Measurements from ENCODE around the gene LAMB4.

LAMB4 gene

DNA sequence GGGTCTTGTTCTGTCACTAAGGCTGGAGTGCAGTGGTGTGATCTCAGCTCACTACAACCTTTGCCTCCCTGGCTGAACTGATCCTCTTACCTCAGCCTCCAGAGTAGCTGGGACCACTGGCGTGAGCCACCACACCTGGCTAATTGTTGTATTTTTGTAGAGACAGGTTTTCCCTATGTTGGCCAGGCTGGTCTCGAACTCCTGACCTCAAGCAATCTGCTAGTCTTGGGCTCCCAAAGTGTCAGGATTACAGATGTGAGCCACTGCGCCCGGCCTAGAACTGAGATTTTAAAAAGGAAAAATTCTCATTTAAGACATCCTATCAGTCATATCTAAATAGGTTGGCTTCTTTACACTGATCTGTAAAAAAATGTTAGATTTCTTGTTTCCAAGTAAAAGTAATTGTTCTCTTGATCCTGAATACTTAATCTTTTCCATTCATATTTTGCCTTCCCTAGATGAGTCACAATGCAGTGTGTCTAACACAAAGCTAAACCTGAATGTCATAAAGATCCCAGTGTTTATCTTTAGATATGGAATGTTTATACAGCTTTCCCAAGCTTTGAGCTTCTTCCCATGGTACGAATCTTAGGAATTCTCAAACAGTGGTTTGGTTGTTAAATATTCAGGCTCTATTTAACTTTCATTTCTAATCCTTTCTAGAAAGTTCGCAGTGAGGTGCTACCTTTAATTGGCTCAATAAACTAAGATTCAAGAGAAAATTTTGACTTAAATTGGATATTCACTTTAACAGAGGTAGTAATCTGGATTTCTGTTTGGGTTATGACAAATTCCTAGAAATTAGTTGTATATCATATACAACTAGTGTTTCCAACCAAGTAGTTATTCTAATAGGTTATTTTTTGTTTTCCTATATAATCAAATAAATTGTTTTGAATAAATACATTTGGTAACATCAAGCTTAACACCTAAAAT, 115.1 kb downstream of the LAMB4 start:
- no peak for DNase-seq (ENCODE audit: low read depth in 2 of 2)

DNA sequence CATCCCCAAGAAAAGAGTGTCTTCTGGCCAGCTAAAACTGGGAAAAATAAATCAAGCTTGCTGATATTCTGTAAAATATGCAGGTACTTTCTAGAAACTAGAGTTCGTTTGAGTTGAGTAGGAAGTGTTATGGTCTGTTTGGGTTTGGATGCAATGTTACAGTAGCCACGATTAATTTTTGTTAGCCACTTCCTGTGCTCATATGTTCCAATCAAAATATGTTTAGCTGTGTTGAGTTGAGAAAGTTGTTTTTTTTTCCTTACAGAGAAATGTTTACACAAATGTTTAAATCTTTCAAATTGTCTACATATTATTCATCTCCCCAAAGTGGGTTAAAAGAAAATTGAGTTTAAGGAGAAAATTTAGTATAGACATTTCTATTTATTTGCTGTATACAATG, 115.9 kb downstream of the LAMB4 start:
- no peak for DNase-seq (ENCODE audit: low read depth in 2 of 2)

DNA sequence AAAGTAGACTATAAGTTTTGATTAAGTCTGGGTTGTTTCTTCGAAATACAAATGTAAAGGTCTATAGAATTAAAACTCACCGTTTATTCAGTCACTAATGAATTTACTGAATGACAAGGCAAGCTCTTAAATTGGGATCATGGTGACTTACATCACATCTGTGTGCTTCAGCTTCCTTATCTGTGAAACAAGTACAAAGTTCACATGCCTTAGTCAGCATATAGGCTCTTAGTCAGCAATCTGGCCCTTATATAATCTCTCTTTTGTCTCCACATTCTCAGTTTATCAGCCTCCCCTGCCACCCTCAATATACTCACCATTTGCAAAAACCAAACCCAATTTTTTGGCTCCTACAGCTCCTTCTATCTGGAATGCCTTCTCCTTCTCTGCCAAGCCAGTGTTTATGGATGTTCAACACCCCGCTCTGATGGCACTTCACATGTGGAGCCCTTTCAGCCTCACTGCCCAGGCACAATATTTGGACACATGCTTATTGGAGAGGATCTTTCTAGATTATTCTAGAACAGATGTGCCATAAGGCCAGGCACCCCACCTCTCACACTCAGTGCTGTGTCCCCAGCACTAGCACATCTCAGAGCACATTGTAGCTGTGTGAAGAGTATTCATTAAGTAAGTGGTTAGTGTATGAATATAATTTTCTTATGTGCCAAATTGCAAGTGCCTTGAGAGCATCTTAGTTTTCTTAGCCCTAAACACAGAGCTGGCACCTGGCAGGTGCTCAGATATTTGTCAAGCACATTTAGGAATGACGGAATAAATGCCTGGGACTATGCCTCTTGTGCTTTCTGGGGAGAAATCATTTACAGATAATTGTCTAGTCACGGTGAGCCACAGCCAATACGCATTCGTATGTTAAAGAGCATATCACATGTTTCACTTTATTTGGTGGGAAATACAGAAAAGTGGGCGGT, 117.4 kb downstream of the LAMB4 start:
- no peak for DNase-seq (ENCODE audit: low read depth in 2 of 2)

DNA sequence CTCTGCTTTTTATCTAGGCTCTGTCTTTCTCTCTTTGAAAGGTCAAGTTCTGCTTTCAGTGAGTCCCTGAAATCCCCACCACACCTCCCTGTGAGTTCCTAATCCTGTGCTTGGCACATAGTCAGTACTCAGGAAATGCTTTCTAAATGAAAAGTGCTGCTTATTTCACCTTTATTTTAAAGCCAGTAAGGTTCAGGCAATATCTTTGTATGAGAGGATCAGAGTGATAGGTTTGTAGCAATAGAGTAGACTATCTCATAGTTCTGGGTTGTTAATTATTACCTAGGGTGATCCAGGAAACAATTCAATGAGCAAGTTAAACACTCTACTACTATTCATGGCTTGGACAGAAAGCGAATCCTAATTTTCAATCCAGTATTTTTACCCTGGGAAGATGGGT, 119.8 kb downstream of the LAMB4 start:
- no peak for DNase-seq (ENCODE audit: low read depth in 2 of 2)

DNA sequence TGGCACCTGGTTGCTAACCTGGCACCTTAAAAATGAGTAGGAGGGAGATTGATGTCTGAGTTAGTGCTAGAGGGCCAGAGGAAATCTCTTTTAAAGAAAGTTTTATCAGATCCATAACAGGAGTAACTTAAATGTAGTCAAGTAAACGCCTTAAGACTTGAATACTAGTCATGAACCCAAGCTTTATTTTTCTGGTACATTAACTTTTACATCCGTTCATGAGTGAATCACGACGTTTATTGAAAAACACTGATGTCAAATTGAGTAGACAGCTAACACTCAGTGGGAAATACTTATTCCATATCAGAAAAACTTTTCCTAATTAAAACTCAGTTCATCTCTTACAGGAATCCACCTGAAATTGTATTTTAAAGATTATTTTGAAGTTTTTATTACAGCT, 120.3 kb downstream of the LAMB4 start:
- no peak for DNase-seq (ENCODE audit: low read depth in 2 of 2)

DNA sequence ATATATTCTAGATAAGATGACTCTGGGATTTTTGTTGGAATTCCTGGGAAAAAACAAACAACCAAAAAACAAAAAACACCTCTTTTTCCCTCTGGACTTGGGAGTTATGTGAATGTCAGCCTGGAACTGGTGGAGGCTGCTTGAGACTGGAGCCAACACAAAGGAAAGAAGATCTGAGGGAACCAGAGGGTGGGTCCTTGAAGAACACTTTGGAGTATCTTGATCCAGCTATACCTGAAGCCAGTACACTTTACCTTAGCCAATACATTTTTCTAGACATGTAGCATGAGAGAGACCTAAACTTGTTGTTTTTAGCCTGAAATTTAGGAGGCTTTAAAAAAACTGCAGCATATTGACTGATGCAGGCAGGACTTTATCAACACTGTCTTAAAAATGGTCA, 121.3 kb downstream of the LAMB4 start:
- no peak for DNase-seq (ENCODE audit: low read depth in 2 of 2)

DNA sequence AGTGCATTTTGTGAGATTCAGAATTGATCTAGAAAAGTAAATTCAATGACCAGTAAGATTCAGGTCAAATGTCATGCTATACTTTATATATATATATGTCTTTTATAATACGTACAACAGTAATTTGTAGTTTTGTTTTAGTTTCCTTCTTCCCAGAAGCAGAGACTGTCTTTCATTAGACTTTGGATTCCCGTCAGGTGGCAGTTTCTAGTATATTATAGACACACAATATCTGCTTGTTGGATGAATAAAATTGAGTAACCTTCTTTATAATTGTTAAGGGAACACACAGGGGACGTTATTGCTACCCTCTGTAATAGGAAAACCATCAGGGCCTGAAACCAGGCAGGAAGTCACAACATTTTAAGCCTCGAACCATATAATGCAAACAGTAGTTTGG, 121.9 kb downstream of the LAMB4 start:
- DNase-seq (ENCODE audit: low read depth in 2 of 2): no peak

DNA sequence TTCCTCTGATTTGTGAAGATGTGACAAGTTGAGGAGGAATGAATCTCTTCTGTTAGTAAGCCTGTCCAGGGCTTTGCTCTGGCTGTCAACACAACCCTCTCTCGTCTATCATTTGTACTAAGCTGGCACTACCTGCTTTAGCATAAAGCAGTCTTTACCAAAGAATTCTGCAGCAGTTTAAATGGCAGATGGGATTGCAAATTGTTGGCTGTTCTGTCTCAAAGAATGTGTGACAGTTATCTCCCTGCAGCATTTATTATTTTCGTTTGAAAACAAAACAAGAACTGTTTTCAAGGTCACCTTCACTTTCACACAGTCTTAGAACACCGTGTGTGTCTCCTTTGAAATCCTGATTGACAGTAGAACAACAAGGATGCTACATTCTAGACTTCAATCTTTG, 122.4 kb downstream of the LAMB4 start:
- no peak for DNase-seq (ENCODE audit: low read depth in 2 of 2)

DNA sequence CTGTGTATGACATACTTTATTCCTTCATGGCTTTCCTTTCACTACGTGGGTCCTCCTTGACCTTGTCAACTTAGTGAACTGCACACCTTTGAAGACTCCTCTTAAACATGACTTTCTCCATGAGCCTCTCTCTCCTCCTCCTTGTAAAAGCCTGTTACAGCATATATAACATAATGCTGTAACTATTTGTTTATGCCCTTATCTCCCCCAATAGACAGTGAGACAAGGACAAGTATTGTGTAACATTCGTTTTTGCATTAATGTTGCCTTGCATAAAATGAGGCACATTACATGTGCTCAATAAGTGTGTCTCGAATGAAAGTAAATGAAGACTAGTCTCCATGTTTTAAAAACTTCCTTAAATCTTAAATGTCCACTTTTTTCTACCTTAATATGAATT, 122.9 kb downstream of the LAMB4 start:
- DNase-seq (ENCODE audit: low read depth in 2 of 2): no peak

DNA sequence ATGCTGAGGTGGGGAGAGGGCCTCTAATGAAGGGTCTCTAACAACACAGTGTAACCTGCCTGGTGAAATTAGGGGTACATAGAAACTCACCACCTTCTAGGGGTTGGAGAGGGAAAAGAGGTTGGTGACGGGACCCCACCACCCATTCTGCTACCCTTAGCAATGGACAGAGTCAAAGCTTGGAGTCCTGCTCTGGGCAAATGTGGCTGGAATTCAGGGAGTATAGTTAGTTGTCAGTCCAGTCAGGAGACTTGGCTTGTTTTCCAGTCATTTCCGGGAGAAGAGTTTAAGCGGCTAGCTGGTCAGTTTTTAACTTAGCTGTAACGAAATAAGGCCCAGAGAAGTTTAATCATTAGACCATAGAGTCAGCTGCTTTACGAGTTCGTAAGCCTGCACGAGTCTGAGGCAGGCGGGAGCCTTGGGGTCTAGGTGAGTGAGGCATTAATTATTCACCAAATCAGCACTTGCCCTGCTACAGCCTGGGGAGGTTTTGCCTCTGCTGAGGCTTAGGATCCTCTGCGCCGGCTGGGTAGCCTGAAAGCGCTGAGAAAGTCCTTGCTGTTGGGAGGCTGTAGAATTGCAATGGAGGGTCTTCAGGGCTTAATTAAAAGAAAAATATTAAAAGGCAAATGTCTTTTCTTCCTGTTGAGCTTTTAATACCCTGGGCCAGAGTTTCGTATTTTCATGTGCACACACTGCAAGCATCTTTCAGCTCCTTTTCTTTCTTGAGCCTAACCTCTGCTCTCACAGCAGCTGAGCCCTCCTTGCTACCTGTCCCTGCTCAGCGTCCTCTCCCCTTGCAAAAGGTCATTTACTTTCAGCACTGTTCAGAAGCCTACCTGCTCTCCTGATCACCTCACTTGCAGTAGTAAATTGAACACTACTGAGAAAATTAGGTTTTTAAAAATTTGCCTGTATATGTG, 125.7 kb downstream of the LAMB4 start:
- DNase-seq (ENCODE audit: low read depth in 2 of 2): no peak

DNA sequence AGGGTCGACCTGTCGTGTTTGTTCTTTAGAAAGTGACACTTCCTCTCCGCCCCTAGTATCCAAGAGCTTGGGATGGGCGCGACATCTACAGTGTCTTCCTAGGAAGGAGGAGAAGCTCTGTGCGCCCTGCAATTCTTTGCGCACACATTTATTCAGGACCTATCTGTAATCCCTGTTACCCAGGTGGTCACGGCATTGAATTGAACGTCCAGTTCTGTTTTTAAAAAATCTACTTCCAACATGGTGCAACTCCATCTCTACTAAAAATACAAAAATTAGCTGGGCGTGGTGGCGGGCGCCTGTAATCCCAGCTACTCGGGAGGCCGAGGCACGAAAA, 126.6 kb downstream of the LAMB4 start:
- DNase-seq (ENCODE audit: low read depth in 2 of 2): no peak

DNA sequence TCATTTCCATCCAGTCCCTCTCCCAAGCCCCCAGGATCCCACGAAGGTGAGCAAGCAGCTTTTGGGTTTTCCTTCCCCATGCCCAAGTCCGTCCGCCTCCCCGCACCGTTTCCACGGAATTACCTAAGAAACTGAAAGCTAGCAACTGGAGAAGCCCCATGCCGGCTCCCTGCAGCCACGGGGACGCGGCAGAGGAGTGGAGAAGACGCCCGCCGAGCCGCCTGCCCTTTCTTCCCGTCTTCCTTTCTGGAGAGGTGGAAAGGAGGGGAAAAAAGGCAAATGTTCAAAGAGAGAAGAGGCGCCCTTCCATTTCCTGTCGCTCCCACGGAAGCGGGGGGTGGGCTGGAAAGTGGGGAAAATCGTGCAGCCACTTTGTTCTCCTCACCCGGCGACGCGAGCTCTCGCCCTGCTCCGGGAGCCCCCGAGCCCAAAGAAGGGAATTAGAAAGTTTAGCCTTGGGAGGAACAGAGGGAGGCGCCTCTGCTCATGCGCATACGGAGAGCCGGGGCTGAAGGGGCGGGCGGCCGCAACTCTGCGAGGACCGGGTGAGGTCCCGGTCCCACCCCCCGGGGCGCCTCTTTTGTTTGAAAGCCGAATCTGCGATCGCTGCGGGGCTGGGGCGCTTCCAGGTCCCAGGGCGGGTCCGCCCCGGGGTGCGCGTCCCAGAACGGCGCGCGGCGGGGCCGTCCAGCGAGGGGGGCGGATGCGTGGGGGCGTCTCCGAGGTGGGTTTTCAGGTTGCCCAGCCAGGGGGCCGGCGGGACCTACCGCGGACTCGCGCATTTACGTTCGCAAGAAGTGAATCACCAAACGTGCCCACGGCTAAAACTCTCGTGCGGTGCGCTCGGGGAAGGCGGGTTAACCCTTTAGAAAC, 127.2 kb downstream of the LAMB4 start, which contains the start of gene LAMB1:
Gene LAMB1, minus strand, starts transcription at position 436 of the 873 bp plus-strand sequence. Its CDS starts 276 bp downstream, at position 160.
- DNase-seq (ENCODE audit: low read depth in 2 of 2): no peak

DNA sequence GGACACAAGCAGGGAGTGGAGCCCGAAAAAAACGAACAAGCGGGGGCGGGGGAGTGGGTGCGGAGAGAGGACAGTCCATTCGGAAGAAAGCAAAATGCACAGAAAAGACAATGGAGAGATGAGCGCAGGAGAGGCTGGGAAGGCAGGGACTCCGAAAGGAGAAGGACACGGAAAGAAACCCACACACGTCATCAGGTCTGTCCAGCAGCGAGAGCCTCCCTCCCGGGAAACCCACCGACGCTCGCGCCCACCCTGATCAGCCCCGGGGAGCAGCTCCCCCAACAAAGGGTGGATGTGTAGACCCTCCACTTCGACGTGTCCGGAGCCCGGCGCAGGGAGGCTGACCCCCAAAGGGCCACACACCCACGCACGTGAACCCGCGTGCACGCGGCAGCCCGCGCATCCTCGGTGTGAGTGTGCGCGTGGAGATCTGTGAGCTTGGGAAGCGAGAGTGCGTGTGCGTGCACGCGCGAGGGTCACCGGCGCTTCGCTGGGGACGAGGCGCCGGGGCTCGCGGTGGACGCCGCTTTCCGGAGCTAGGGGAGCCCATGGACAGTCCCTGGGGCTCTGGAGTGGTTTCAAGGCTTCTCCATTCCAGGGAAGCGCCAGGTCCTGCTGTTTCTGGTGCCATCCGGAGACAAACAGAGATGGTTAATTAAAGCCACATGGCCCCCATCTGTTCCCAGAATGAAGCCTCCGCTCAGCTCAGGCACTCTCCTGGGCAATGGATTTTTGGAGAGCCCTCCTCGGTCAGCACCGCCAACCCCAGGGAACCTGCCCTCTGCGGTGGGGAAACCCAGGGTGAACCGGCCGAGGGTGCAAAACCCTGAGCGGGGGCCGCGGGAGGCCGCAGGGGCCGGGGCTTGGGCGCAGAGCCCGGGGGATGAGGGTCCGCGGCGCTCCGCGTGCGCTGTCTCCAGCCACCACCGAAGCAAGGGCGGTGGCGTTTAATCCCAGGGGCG, 128.1 kb downstream of the LAMB4 start:
- no peak for DNase-seq (ENCODE audit: low read depth in 2 of 2)

DNA sequence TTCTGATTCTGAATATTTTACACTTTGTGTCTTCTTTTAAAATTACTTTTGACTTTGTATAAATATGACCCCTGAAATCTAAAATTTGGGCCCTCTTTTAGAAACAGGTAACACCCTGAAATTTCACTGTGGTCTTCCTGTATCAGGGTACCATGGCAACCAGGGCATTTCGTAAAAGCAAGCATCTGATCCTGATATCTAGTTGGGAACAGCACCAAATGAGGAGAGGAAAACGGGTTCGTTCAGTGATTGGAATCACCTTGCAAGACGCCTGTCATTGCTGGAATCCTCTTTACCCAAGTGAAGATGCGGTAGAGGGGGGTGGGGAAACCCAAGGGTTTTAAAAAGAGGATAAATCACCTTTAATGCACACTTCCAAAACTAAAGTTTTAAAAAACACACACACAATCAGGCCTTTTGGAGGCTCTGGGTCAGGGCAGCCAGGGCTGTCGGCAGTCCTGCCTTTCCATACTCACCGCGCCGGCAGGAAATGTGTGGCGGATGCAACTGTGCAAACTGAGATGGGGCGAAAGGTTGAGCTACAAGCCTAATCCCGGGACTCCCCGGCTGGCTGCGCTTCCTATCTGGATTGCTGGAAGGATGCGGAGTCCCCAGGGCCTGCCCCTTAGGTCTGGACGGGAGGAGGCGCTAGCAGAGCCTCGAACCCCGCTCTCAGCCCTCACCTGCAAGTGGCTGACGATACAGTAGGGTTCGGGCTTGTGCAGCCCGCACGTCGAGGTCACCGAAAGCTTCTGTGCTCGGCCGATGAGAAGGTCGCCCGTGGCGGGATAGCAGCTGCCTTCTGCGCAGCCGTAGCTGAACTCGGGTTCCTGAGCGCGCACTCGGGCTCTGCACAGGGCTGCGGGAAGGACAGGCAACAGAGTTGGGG, 129.0 kb downstream of the LAMB4 start:
- no peak for DNase-seq (ENCODE audit: low read depth in 2 of 2)

DNA sequence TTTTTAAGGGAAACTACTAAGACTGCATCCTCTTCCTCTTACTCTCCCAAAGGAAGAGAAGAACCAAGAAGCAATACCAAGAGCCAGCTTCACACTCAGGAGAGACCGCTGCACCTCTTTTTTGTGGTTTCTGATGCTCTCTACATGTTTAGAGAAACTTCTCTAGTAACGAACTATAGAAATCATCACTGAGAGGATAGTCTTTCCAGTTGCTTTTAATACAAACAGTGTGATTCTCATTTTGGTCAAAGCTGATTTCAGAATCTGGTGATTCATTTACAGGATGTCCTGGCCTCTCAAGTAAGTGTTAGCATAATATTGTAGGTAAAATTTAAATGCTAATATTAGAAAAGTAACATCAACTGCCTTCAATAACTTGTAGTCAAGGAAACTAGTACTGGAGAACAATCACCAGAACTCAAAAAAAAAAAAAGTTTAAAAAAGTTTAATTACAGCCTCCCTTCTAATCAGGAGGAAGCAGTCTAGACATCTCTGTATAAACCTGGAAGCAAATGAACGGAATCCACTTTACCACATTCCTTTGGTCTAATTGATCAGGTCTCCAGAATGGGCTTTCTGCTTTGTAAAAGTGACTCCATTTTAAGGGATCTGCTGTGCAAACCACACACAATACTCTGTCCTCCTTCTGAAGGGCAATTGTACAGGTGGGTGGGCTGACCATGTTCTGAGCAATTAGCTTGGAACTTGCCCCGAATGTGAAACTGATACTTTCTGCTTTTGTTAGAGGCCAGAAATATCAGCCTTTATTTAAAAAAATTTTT, 130.2 kb downstream of the LAMB4 start:
- no peak for DNase-seq (ENCODE audit: low read depth in 2 of 2)

DNA sequence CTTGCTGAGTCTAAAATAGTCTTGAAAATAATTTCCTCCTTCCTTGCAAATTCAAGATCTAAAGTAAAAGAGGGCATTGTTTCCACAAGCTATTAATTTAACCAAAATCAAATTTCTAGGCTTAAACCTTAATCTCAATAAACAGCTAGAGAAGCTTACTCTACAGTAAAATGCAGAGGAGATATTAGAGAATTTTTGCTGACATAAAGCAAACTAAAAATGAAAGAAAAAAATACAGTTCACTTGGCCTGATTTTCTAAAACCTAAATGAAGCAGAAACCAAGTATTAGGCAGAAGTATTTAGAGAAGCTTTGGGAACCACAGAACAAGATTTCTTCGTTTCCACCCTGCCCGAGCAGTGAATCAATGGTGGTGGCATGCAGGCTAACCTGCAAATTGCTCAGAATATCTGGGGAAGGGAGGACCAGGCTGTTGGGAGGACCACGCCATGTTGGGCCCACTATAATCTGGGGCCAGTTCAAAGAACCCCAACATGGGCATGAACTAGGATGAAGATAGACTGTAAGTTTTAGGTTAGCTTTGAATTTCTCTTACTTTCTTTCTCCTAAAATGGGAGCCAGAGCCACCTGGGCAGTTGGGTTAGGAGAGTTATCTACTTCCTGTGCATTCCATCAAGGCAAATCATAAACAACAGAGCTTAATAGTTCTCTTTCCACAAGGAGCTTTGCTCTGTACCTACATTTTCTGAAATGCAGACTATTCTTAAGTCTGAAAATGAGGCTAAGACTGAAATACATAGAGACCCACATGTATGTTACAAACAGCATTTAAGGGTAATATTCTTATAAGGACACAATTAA, 131.3 kb downstream of the LAMB4 start:
- no peak for DNase-seq (ENCODE audit: low read depth in 2 of 2)

DNA sequence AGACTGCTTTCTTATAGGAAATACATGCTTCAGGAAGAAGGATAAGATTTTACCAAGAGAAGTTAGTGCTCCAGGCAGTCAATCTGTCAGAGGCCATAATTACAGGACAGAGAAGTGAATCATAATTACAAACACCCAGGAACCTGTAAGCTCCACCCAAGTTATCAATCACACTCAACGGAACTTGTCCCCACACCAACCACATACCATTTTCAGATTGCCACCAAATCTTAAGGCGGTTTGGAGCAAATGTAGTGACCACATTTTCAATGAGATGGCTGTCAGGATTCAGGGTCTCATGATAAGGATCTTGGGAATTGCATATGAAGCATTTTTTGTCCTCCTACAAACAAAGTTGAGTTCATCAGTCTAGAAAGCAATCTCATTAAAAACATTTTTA, 132.0 kb downstream of the LAMB4 start:
- DNase-seq (ENCODE audit: low read depth in 2 of 2): no peak

All from stimulated activated CD4-positive, alpha-beta T cell treated with anti-CD3 and anti-CD28 coated beads, Interleukin-15, amount 100 ng/mL, for 48 hours (primary cell).